Liver (tissue), 9 donors: Measurements from ENCODE around the gene TMTC1. TPM values are rescaled to one million over a fixed set of nuclear protein-coding genes. Genes with fewer than 3 reads are reported as not detected.

Source experiments
- DNase-seq: peaks from one replicate; pipeline ENCODE4 v3.0.0-alpha.2; 2017; ENCODE audit warnings: low spot score
- H3K27ac ChIP-seq, 2 donors: one replicate each; pipeline ENCODE4 v1.7.0; 2013; ENCODE audit warnings: inconsistent platforms in 2 of 2, low read length in 2 of 2, control low read depth in 1 of 2, low read depth in 1 of 2, mild to moderate bottlenecking in 1 of 2
- H3K27me3 ChIP-seq, 4 donors: one replicate each; pipeline versions ENCODE4 v1.6.1 to v1.7.0; 2013; ENCODE audit warnings: low read length in 3 of 4, inconsistent platforms in 1 of 4, mild to moderate bottlenecking in 1 of 4, moderate library complexity in 1 of 4; ENCODE audit not compliant: control insufficient read depth in 4 of 4, insufficient read depth in 4 of 4
- H3K36me3 ChIP-seq, 4 donors: one replicate each; pipeline versions ENCODE4 v1.6.1 to v1.7.0; 2013; ENCODE audit warnings: low read length in 3 of 4, mild to moderate bottlenecking in 3 of 4, low read depth in 1 of 4, moderate library complexity in 1 of 4; ENCODE audit not compliant: control insufficient read depth in 4 of 4, insufficient read depth in 3 of 4
- H3K4me1 ChIP-seq, 4 donors: one replicate each; pipeline versions ENCODE4 v1.6.1 to v1.7.0; 2013; ENCODE audit warnings: low read length in 3 of 4, mild to moderate bottlenecking in 3 of 4, moderate library complexity in 1 of 4; ENCODE audit not compliant: control insufficient read depth in 4 of 4, insufficient read depth in 4 of 4
- H3K4me3 ChIP-seq, 3 donors: one replicate each; pipeline versions ENCODE4 v1.6.1 to v1.7.0; 2013; ENCODE audit warnings: low read length in 3 of 3, control low read depth in 1 of 3, low read depth in 1 of 3, mild to moderate bottlenecking in 1 of 3
- H3K9ac ChIP-seq, 2 donors: one replicate each; pipeline ENCODE4 v1.7.0; 2013; ENCODE audit warnings: low read length in 2 of 2, mild to moderate bottlenecking in 2 of 2, moderate library complexity in 2 of 2, control low read depth in 1 of 2, low read depth in 1 of 2
- H3K9me3 ChIP-seq, 4 donors: one replicate each; pipeline versions ENCODE4 v1.6.1 to v1.7.0; 2013; ENCODE audit warnings: low read length in 3 of 4; ENCODE audit not compliant: control insufficient read depth in 4 of 4
- HNF4A ChIP-seq, 2 donors: conservative IDR thresholded peaks; 2 replicates each; pipeline ENCODE4 v1.6.1; 2016; ENCODE audit warnings: antibody characterized with exemption in 2 of 2, mild to moderate bottlenecking in 2 of 2
- JUND ChIP-seq, 2 donors: IDR thresholded peaks; 2 replicates each; pipeline ENCODE4 v1.6.1; 2016; ENCODE audit warnings: antibody characterized with exemption in 2 of 2
- WGBS: extraction: QIAGEN DNeasy Blood & Tissue Kit; methylation state at CpG from one replicate; pipeline ENCODE4 v1.1.7; 2013; 5-methylcytosine and 5-hydroxymethylcytosine counted together
- polyA plus RNA-seq, 2 donors: library from polyadenylated mRNA; stranded (reverse) in 1 of 2; unstranded in 1 of 2; fragments of 200-250 nt in 1 of 2; fragments of >200 nt in 1 of 2; fragmentation: Nextera tagmentation in 1 of 2; extraction: Ambion mirVana in 1 of 2; gene quantifications; one replicate each; pipeline versions ENCODE4 v1.2.1 to v1.2.3, GENCODE V29; 2013 to 2015
- total RNA-seq, 2 donors: library from RNA; depleted of rRNA; stranded (reverse); fragments of >200 nt; gene quantifications; one replicate each; pipeline ENCODE4 v1.2.3, GENCODE V29; 2014
- TF ChIP-seq, protein P1 (sequence below): IDR thresholded peaks from 2 replicates; pipeline ENCODE4 v1.6.1; 2016; ENCODE audit warnings: antibody characterized with exemption, mild to moderate bottlenecking
- TF ChIP-seq, protein P2 (sequence below): fragments of 150-350 bp; IDR thresholded peaks from 2 replicates; pipeline ENCODE4 v1.5.1; 2017; ENCODE audit warnings: improper control_type of control experiment, low read depth, low read length; ENCODE audit not compliant: missing input control
- TF ChIP-seq, protein P3 (sequence below): IDR thresholded peaks from 2 replicates; pipeline ENCODE4 v1.6.1; 2016; ENCODE audit warnings: antibody characterized with exemption
- donor health status: healthy.
- donor health status: healthy.
- donor health status: healthy.
- donor health status: healthy.
- donor health status: healthy.

Gene TMTC1
- total RNA-seq (1 to 10 TPM; 1.2 to 3.3 TPM), polyA plus RNA-seq (1 to 10 TPM in 1 of 2 donors, under 1 TPM in 1; 0.76 to 3.0 TPM)

DNA sequence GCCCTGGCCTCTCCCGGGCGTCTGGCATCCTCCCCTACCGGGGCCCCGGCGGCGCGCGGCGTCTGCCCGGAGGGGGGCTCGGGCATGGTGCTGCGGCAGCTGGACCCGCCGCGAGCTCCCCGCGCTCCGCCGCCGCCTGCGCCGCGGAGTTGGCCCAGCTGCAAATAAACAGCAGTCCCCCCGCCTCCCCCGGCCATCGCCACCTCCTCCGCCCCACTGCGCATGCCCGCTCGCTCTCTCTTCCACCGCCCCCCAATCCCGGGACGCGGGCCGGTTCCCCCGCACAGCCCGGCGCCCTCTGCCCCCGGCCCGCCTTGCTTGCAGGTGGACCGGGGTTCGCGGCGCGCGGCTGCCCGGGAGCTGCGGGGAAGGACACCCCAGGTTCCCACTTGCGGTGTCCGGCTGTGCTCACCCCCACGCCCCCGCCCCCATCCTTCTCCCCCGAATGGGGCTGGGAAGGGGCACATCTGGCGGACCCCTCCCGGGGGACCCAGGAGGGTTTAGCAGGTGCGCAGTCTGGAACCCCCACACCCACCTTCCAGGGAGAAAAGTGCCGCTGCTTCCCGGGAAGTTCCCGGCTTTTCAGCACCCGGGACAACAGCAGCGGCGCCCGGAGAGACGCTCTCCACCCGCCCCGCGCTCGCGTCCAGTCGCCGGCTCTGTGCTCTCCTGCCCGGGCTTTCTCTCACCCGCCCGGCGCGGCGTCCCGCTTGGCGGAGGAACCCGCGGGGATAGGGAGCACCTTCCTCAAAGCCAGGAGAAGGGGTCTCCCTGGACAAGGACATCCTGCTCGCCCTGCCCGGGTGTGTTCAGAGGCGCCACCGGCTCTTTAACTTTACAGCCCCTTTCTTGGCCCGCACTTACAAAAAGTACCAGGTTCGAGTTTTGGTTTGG lies at the start of gene TMTC1:
TSS of gene TMTC1 (minus strand) at position 170 of the 894 bp plus-strand sequence. CDS start 191 bp downstream, outside the sequence.
- Histone ChIP-seq H3K9ac (no peak within 1 kb of the TSS), H3K4me3 (peak within 1 kb of the TSS; percentile 73 to 96 (median 80)), H3K9me3 (no peaks in the 10 kb centered on the region), H3K36me3 (no peaks in the 10 kb centered on the region), H3K27ac (peak within 1 kb of the TSS; percentile 6 to 10), H3K27me3 (no peaks in the 10 kb centered on the region), H3K4me1 (peaks cover 4 to 17% (median 6%) of the 10 kb centered on the region in 4 donors)
- 2% methylated on average over 87 of the region's 87 CpGs for WGBS
- DNase-seq: peak; percentile 55
- TF ChIP-seq, protein P1, sequence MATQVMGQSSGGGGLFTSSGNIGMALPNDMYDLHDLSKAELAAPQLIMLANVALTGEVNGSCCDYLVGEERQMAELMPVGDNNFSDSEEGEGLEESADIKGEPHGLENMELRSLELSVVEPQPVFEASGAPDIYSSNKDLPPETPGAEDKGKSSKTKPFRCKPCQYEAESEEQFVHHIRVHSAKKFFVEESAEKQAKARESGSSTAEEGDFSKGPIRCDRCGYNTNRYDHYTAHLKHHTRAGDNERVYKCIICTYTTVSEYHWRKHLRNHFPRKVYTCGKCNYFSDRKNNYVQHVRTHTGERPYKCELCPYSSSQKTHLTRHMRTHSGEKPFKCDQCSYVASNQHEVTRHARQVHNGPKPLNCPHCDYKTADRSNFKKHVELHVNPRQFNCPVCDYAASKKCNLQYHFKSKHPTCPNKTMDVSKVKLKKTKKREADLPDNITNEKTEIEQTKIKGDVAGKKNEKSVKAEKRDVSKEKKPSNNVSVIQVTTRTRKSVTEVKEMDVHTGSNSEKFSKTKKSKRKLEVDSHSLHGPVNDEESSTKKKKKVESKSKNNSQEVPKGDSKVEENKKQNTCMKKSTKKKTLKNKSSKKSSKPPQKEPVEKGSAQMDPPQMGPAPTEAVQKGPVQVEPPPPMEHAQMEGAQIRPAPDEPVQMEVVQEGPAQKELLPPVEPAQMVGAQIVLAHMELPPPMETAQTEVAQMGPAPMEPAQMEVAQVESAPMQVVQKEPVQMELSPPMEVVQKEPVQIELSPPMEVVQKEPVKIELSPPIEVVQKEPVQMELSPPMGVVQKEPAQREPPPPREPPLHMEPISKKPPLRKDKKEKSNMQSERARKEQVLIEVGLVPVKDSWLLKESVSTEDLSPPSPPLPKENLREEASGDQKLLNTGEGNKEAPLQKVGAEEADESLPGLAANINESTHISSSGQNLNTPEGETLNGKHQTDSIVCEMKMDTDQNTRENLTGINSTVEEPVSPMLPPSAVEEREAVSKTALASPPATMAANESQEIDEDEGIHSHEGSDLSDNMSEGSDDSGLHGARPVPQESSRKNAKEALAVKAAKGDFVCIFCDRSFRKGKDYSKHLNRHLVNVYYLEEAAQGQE: peak; percentile 96
- TF ChIP-seq JUND (IDR thresholded peaks at IDR 0.05): no peak

DNA sequence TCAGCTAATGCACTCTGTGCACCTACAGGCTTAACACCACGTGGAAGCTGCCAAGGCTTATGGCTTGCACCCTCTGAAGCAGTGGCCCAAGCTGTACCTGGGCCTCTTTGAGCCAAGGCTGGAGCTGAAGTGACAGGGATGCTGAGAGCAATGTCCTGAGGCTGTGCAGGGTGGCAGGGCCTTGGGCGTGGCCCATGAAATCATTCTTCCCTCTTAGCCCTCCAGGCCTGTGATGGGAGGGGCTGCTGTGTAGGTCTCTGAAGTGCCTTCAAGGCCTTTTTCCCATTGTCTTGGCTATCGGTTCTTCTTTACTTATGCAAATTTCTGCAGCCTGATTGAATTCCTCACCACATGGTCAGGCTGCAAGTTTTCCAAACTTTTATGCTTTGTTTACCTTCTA lies 47.4 kb upstream of the TMTC1 start:
- TF ChIP-seq, protein P2, sequence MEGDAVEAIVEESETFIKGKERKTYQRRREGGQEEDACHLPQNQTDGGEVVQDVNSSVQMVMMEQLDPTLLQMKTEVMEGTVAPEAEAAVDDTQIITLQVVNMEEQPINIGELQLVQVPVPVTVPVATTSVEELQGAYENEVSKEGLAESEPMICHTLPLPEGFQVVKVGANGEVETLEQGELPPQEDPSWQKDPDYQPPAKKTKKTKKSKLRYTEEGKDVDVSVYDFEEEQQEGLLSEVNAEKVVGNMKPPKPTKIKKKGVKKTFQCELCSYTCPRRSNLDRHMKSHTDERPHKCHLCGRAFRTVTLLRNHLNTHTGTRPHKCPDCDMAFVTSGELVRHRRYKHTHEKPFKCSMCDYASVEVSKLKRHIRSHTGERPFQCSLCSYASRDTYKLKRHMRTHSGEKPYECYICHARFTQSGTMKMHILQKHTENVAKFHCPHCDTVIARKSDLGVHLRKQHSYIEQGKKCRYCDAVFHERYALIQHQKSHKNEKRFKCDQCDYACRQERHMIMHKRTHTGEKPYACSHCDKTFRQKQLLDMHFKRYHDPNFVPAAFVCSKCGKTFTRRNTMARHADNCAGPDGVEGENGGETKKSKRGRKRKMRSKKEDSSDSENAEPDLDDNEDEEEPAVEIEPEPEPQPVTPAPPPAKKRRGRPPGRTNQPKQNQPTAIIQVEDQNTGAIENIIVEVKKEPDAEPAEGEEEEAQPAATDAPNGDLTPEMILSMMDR: no peak
- no peak overlapping the region for H3K4me3 ChIP-seq
- no peak overlapping the region for H3K9ac ChIP-seq
- H3K27ac ChIP-seq: no peak overlapping the region
- H3K9me3 ChIP-seq: no peaks in the 10 kb centered on the region
- no peaks in the 10 kb centered on the region for H3K36me3 ChIP-seq
- 82% methylated on average over 3 of the region's 3 CpGs for WGBS
- peaks cover 0 to 5% (median 0%) of the 10 kb centered on the region in 4 donors for H3K4me1 ChIP-seq
- no peaks in the 10 kb centered on the region for H3K27me3 ChIP-seq
- no peak for DNase-seq

DNA sequence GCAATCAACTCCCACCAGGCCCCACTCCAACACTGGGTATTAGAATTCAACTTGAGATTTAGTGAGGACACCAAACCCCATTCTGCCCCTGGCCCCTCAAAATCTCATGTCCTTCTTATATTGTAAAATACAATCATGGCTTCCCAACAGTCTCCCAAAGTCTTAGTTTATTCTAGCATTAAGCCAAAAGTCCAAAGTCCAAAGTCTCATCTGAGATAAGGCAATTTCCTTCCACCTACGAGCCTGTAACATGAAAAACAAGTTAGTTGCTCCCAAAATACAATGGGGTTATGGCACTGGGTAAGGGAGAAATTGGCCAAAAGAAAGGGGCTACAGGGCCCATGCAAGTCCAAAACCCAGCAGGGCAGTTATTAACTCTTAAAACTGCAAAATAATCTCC lies 46.6 kb upstream of the TMTC1 start:
- TF ChIP-seq, protein P3, sequence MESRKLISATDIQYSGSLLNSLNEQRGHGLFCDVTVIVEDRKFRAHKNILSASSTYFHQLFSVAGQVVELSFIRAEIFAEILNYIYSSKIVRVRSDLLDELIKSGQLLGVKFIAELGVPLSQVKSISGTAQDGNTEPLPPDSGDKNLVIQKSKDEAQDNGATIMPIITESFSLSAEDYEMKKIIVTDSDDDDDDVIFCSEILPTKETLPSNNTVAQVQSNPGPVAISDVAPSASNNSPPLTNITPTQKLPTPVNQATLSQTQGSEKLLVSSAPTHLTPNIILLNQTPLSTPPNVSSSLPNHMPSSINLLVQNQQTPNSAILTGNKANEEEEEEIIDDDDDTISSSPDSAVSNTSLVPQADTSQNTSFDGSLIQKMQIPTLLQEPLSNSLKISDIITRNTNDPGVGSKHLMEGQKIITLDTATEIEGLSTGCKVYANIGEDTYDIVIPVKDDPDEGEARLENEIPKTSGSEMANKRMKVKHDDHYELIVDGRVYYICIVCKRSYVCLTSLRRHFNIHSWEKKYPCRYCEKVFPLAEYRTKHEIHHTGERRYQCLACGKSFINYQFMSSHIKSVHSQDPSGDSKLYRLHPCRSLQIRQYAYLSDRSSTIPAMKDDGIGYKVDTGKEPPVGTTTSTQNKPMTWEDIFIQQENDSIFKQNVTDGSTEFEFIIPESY: no peak
- TF ChIP-seq HNF4A (conservative IDR thresholded peaks at IDR 0.05): peak; percentile 33 to 73
- WGBS: 16% methylated on average over 1 of the region's 1 CpG
- no peaks in the 10 kb centered on the region for H3K9me3 ChIP-seq

More for the DNA sequence above, 46.6 kb upstream of the TMTC1 start:
- H3K9ac ChIP-seq: no peak overlapping the region
- no peak overlapping the region for H3K27ac ChIP-seq
- no peaks in the 10 kb centered on the region for H3K36me3 ChIP-seq
- peaks cover 0 to 5% (median 0%) of the 10 kb centered on the region in 4 donors for H3K4me1 ChIP-seq
- H3K4me3 ChIP-seq: no peak overlapping the region
- H3K27me3 ChIP-seq: no peaks in the 10 kb centered on the region
- no peak for DNase-seq
